ENCODE results near the gene HCFC1R1.
A peak's percentile ranks its signal among the peaks of the same experiment; 100 is the strongest.

Gene HCFC1R1

GRCh38 chr16:3022684-3023414, 893 bp downstream of the HCFC1R1 start:
- no peak for TF ChIP-seq REST (IDR thresholded peaks at IDR 0.05; ENCODE audit: insufficient read depth in 1 of 2, low read depth in 2 of 2, low read length in 2 of 2)

GRCh38 chr16:3022208-3022683, 1.5 kb downstream of the HCFC1R1 start:
- TF ChIP-seq SIN3A (IDR thresholded peaks at IDR 0.05; ENCODE audit: borderline replicate concordance, insufficient read depth, low read length) = no peak; the same call in 1 of the 2 replicates
- TF ChIP-seq POLR2AphosphoS5 (IDR thresholded peaks at IDR 0.05; ENCODE audit: low read depth, low read length) = no peak; the same call in 1 of the 2 replicates
- no peak for TF ChIP-seq TAF1 (IDR thresholded peaks at IDR 0.05; ENCODE audit: borderline replicate concordance, insufficient read depth, low read length)
- no peak for TF ChIP-seq REST (IDR thresholded peaks at IDR 0.05; ENCODE audit: insufficient read depth in 1 of 2, low read depth in 2 of 2, low read length in 2 of 2)
- no peak for TF ChIP-seq FOXP2 (optimal IDR thresholded peaks at IDR 0.05; ENCODE audit: borderline replicate concordance, extremely low read depth, extremely low read length, insufficient read depth)

- no peak for TF ChIP-seq REST (IDR thresholded peaks at IDR 0.05; ENCODE audit: insufficient read depth in 1 of 2, low read depth in 2 of 2, low read length in 2 of 2)
- TF ChIP-seq TAF1 (IDR thresholded peaks at IDR 0.05; ENCODE audit: borderline replicate concordance, insufficient read depth, low read length) = 0 out of 2 replicates have a peak, but pooled peaks have one; percentile 29
- no peak; the same call in 1 of the 2 replicates for TF ChIP-seq POLR2AphosphoS5 (IDR thresholded peaks at IDR 0.05; ENCODE audit: low read depth, low read length)
- no peak for TF ChIP-seq SIN3A (IDR thresholded peaks at IDR 0.05; ENCODE audit: borderline replicate concordance, insufficient read depth, low read length)
- no peak for TF ChIP-seq FOXP2 (optimal IDR thresholded peaks at IDR 0.05; ENCODE audit: borderline replicate concordance, extremely low read depth, extremely low read length, insufficient read depth)
Measured at GRCh38 chr16:3021449-3022207, 2.1 kb downstream of the HCFC1R1 start.

- TF ChIP-seq FOXP2 (optimal IDR thresholded peaks at IDR 0.05; ENCODE audit: borderline replicate concordance, extremely low read depth, extremely low read length, insufficient read depth) = no peak
- no peak for TF ChIP-seq REST (IDR thresholded peaks at IDR 0.05; ENCODE audit: insufficient read depth in 1 of 2, low read depth in 2 of 2, low read length in 2 of 2)
- TF ChIP-seq TAF1 (IDR thresholded peaks at IDR 0.05; ENCODE audit: borderline replicate concordance, insufficient read depth, low read length) = no peak
- TF ChIP-seq POLR2AphosphoS5 (IDR thresholded peaks at IDR 0.05; ENCODE audit: low read depth, low read length) = 0 out of 2 replicates have a peak, but pooled peaks have one; percentile 31
- TF ChIP-seq SIN3A (IDR thresholded peaks at IDR 0.05; ENCODE audit: borderline replicate concordance, insufficient read depth, low read length) = peak; percentile 7; the same call in 1 of the 2 replicates
Measured at GRCh38 chr16:3020604-3021448, 2.9 kb downstream of the HCFC1R1 start.
